CD8-positive, alpha-beta memory T cell (primary cell): ENCODE measurements around the gene ITGB1BP2. TPM values are rescaled to one million over a fixed set of nuclear protein-coding genes. Genes with fewer than 3 reads are reported as not detected.
"Not testable (repeated sequence)": the region's sequence is repeated elsewhere in the genome, so short reads cannot be mapped to it uniquely, and the experiment has no call there.

Source experiments
- CTCF ChIA-PET: fragments of 350-600 bp; sonication (Branson Sonifier 250); formaldehyde crosslinking; loops from one replicate; lab custom pipeline; 2021; ENCODE audit warnings: antibody characterized with exemption; lab: Charles Lee
- POLR2A ChIA-PET: fragments of 350-600 bp; sonication (Branson Sonifier 250); formaldehyde crosslinking; loops from one replicate; lab custom pipeline; 2021; ENCODE audit warnings: antibody characterized with exemption; lab: Charles Lee
- DNase-seq, 5 donors: peaks; one replicate each; pipeline versions ENCODE4 v3.0.0 to v3.0.0-alpha.2; 2020 to 2022; ENCODE audit warnings: mixed read lengths in 1 of 5
- H3K27ac ChIP-seq: one replicate; pipeline ENCODE4 v1.7.0; 2013; ENCODE audit warnings: low read depth, mild to moderate bottlenecking, low read length, moderate library complexity
- H3K27me3 ChIP-seq: 2 replicates; pipeline ENCODE4 v1.7.0; 2013; ENCODE audit warnings: low read length, mild to moderate bottlenecking; ENCODE audit not compliant: insufficient read depth, poor library complexity, severe bottlenecking
- H3K36me3 ChIP-seq: 2 replicates; pipeline ENCODE4 v1.7.0; 2013; ENCODE audit warnings: mild to moderate bottlenecking, low read length, moderate library complexity; ENCODE audit not compliant: insufficient read depth
- H3K4me1 ChIP-seq: 2 replicates; pipeline ENCODE4 v1.7.0; 2013; ENCODE audit warnings: mild to moderate bottlenecking, low read length, moderate library complexity; ENCODE audit not compliant: insufficient read depth
- H3K4me3 ChIP-seq: 2 replicates; pipeline ENCODE4 v1.7.0; 2013; ENCODE audit warnings: mild to moderate bottlenecking, low read length
- H3K9me3 ChIP-seq: 2 replicates; pipeline ENCODE4 v1.7.0; 2013; ENCODE audit warnings: mild to moderate bottlenecking, low read length
- H3K27ac Mint-ChIP-seq, 8 donors: one replicate each; pipeline ENCODE4 v1.8.0; 2020 to 2021; ENCODE audit warnings: mixed read lengths in 8 of 8, mild to moderate bottlenecking in 6 of 8, inconsistent platforms in 3 of 8, moderate library complexity in 3 of 8
- H3K27me3 Mint-ChIP-seq, 2 donors: one replicate each; pipeline ENCODE4 v1.8.0; 2020 to 2021; ENCODE audit warnings: mixed read lengths in 2 of 2, mild to moderate bottlenecking in 1 of 2, moderate library complexity in 1 of 2
- H3K36me3 Mint-ChIP-seq, 3 donors: one replicate each; pipeline ENCODE4 v1.8.0; 2020 to 2021; ENCODE audit warnings: mixed read lengths in 3 of 3, inconsistent platforms in 1 of 3, mild to moderate bottlenecking in 1 of 3
- H3K4me1 Mint-ChIP-seq, 3 donors: one replicate each; pipeline ENCODE4 v1.8.0; 2020 to 2021; ENCODE audit warnings: mixed read lengths in 3 of 3, inconsistent platforms in 1 of 3, mild to moderate bottlenecking in 1 of 3
- H3K4me3 Mint-ChIP-seq, 7 donors: one replicate each; pipeline ENCODE4 v1.8.0; 2020 to 2021; ENCODE audit warnings: mixed read lengths in 7 of 7, mild to moderate bottlenecking in 6 of 7, moderate library complexity in 4 of 7, inconsistent platforms in 2 of 7
- H3K9me3 Mint-ChIP-seq, 5 donors: one replicate each; pipeline ENCODE4 v1.8.0; 2020 to 2022; ENCODE audit warnings: mixed read lengths in 5 of 5, mild to moderate bottlenecking in 3 of 5, moderate library complexity in 2 of 5, inconsistent platforms in 1 of 5
- polyA plus RNA-seq: library from polyadenylated mRNA; unstranded; fragments of 300-500 nt; fragmentation: Illumina TruSeq; gene quantifications from one replicate; pipeline ENCODE4 v1.2.3, GENCODE V29; 2021
- total RNA-seq, 2 experiments: library from RNA; stranded (reverse); gene quantifications; one replicate each; pipeline ENCODE4 v1.2.3, GENCODE V29; 2021

ITGB1BP2 gene
- total and polyA plus RNA-seq, 3 experiments from 2014 or later, result 3.7 to 3.8 TPM; not detected in 1

- CTCF ChIA-PET, POLR2A ChIA-PET, H3K9me3 ChIP-seq: not testable (repeated sequence)
These were observed 32.9 kb upstream of the ITGB1BP2 start for GRCh38 chrX:71268624-71269023.

GRCh38 chrX:71269801-71270395, 31.7 kb upstream of the ITGB1BP2 start:
- H3K4me3 Mint-ChIP-seq, result no peak overlapping the region
- Histone ChIP-seq H3K27ac (no peak overlapping the region), H3K4me1 (no peaks in the 10 kb centered on the region), H3K36me3 (no peaks in the 10 kb centered on the region), H3K4me3 (no peak overlapping the region), H3K27me3 (no peaks in the 10 kb centered on the region), H3K9me3 (no peaks in the 10 kb centered on the region)
- no peak for DNase-seq
- CTCF ChIA-PET, result no interaction called here
- no peak overlapping the region for H3K27ac Mint-ChIP-seq
- POLR2A ChIA-PET, result no interaction called here
- H3K36me3 Mint-ChIP-seq, result no peaks in the 10 kb centered on the region
- H3K9me3 Mint-ChIP-seq, result no peaks in the 10 kb centered on the region
- peaks cover 0 to 1% of the 10 kb centered on the region in 2 donors for H3K27me3 Mint-ChIP-seq
- no peaks in the 10 kb centered on the region for H3K4me1 Mint-ChIP-seq

More at GRCh38 chrX:71268624-71269023, 32.9 kb upstream of the ITGB1BP2 start:
- H3K9me3 Mint-ChIP-seq, H3K4me3 Mint-ChIP-seq, H3K27ac Mint-ChIP-seq, H3K36me3 ChIP-seq, H3K27me3 Mint-ChIP-seq, H3K27ac ChIP-seq, H3K4me1 Mint-ChIP-seq, H3K27me3 ChIP-seq, H3K36me3 Mint-ChIP-seq, H3K4me3 ChIP-seq, DNase-seq, H3K4me1 ChIP-seq: not testable (repeated sequence)

- POLR2A ChIA-PET, CTCF ChIA-PET, H3K9me3 Mint-ChIP-seq, H3K27ac Mint-ChIP-seq, H3K4me3 Mint-ChIP-seq, H3K36me3 ChIP-seq, H3K4me3 ChIP-seq, DNase-seq, H3K27ac ChIP-seq, H3K27me3 ChIP-seq, H3K4me1 ChIP-seq, H3K36me3 Mint-ChIP-seq, H3K4me1 Mint-ChIP-seq, H3K27me3 Mint-ChIP-seq, H3K9me3 ChIP-seq: not testable (repeated sequence)
These were observed 29.2 kb upstream of the ITGB1BP2 start for GRCh38 chrX:71272313-71272712.

- H3K27ac Mint-ChIP-seq, CTCF ChIA-PET, H3K27me3 ChIP-seq, H3K27ac ChIP-seq, H3K36me3 ChIP-seq, DNase-seq, H3K9me3 Mint-ChIP-seq, H3K9me3 ChIP-seq, H3K27me3 Mint-ChIP-seq, H3K4me3 ChIP-seq: not testable (repeated sequence)
- peaks cover 0 to 20% (median 0%) of the 10 kb centered on the region in 3 donors for H3K36me3 Mint-ChIP-seq
- H3K4me1 Mint-ChIP-seq, result peaks cover 16 to 25% (median 23%) of the 10 kb centered on the region in 3 donors
- H3K4me1 ChIP-seq, result peaks cover 16% of the 10 kb centered on the region
- POLR2A ChIA-PET, result interaction anchor here (0.7 kb wide), 1 partner anchor 213 kb away, joined by 8 read pairs; the partner anchor contains the start of gene SNX12
- H3K4me3 Mint-ChIP-seq, result peak overlapping the region in 1 of 7 donors; percentile 11
These were observed 20.2 kb upstream of the ITGB1BP2 start for GRCh38 chrX:71281300-71281699.

- Mint-ChIP-seq H3K36me3 (peaks cover 0 to 21% (median 0%) of the 10 kb centered on the region in 3 donors), H3K27ac (peak overlapping the region; percentile 98 to 100 (median 99)), H3K4me1 (peaks cover 23 to 37% (median 30%) of the 10 kb centered on the region in 3 donors), H3K9me3 (no peaks in the 10 kb centered on the region), H3K27me3 (peaks cover 0 to 3% of the 10 kb centered on the region in 2 donors), H3K4me3 (peak overlapping the region; percentile 95 to 100 (median 97))
- peak in 3 of 5 donors; percentile 5 to 64 (median 37) for DNase-seq
- Histone ChIP-seq H3K27ac (peak overlapping the region; percentile 89), H3K4me1 (peaks cover 16% of the 10 kb centered on the region), H3K36me3 (no peaks in the 10 kb centered on the region), H3K9me3 (no peaks in the 10 kb centered on the region), H3K4me3 (peak overlapping the region; percentile 56), H3K27me3 (no peaks in the 10 kb centered on the region)
- CTCF ChIA-PET, result interaction anchor here (0.8 to 1.8 kb wide), 7 partner anchors 10 to 102 kb away, joined by 3 to 8 read pairs (median 4); partner anchors contain the start of gene TAF1
- POLR2A ChIA-PET, result interaction anchor here (0.7 to 2.3 kb wide), 6 partner anchors 28 to 249 kb away, joined by 3 to 30 read pairs (median 11); partner anchors contain the start of genes OGT, TAF1 and ZMYM3
These were observed 18.8 kb upstream of the ITGB1BP2 start for GRCh38 chrX:71282514-71283402.

GRCh38 chrX:71283403-71284143, 18.0 kb upstream of the ITGB1BP2 start, which contains the start of gene NONO:
NONO (plus strand) TSS chrX:71283635; CDS start chrX:71290638, 7,003 bp downstream.
- ChIA-PET POLR2A (interaction anchor here (0.7 to 2.3 kb wide), 6 partner anchors 29 to 249 kb away, joined by 3 to 30 read pairs (median 11); partner anchors contain the start of genes OGT, TAF1 and ZMYM3), CTCF (interaction anchor here (0.8 to 1.8 kb wide), 7 partner anchors 9 to 103 kb away, joined by 3 to 8 read pairs (median 4); partner anchors contain the start of gene TAF1)
- no peaks in the 10 kb centered on the region for H3K36me3 ChIP-seq
- peaks cover 25 to 39% (median 32%) of the 10 kb centered on the region in 3 donors for H3K4me1 Mint-ChIP-seq
- no peaks in the 10 kb centered on the region for H3K27me3 ChIP-seq
- peak within 1 kb of the TSS; percentile 89 for H3K27ac ChIP-seq
- H3K36me3 Mint-ChIP-seq, result peaks cover 0 to 22% (median 0%) of the 10 kb centered on the region in 3 donors
- H3K27ac Mint-ChIP-seq, result peak within 1 kb of the TSS; percentile 98 to 100 (median 99)
- peak within 1 kb of the TSS; percentile 95 to 100 (median 97) for H3K4me3 Mint-ChIP-seq
- H3K4me3 ChIP-seq, result peak within 1 kb of the TSS; percentile 65
- peaks cover 0 to 3% of the 10 kb centered on the region in 2 donors for H3K27me3 Mint-ChIP-seq
- no peaks in the 10 kb centered on the region for H3K9me3 ChIP-seq
- H3K9me3 Mint-ChIP-seq, result no peaks in the 10 kb centered on the region
- H3K4me1 ChIP-seq, result peaks cover 16% of the 10 kb centered on the region
- DNase-seq, result peak; percentile 74 to 92 (median 88)

- Histone ChIP-seq H3K27me3 (no peaks in the 10 kb centered on the region), H3K9me3 (no peaks in the 10 kb centered on the region), H3K4me1 (peaks cover 16% of the 10 kb centered on the region), H3K36me3 (peaks cover 5% of the 10 kb centered on the region), H3K4me3 (no peak overlapping the region), H3K27ac (no peak overlapping the region)
- H3K4me1 Mint-ChIP-seq, result peaks cover 29 to 51% (median 37%) of the 10 kb centered on the region in 3 donors
- no peaks in the 10 kb centered on the region for H3K9me3 Mint-ChIP-seq
- H3K4me3 Mint-ChIP-seq, result peak overlapping the region in 6 of 7 donors; percentile 40 to 99 (median 74)
- peak overlapping the region in 2 of 8 donors; percentile 70 to 98 for H3K27ac Mint-ChIP-seq
- ChIA-PET POLR2A (no interaction called here), CTCF (no interaction called here)
- H3K36me3 Mint-ChIP-seq, result peaks cover 0 to 33% (median 0%) of the 10 kb centered on the region in 3 donors
- no peak for DNase-seq
- peaks cover 0 to 1% of the 10 kb centered on the region in 2 donors for H3K27me3 Mint-ChIP-seq
These were observed 15.6 kb upstream of the ITGB1BP2 start for GRCh38 chrX:71285929-71286328.
